ENCODE results near the gene BNIP1.

DNA sequence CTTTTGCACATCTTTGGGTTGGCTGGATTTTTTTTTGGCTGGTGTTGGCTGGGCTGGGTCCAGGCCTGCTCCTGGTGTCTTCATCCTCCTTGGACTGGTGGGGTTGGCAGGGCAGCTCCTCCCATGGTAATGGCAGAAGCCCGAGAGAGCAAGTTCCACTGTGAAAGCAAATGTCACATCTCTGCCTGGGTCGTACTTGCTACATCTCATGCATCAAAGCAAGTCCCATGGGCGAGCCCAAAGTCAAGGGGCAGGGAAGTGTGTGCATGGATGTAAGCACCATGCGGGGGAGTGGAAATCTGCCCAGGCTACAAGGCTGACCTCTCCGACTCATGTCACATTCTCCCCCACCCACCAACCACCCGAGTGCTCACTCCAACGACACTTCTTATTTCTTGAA lies 64.0 kb downstream of the BNIP1 start:
- TF ChIP-seq, protein P1, sequence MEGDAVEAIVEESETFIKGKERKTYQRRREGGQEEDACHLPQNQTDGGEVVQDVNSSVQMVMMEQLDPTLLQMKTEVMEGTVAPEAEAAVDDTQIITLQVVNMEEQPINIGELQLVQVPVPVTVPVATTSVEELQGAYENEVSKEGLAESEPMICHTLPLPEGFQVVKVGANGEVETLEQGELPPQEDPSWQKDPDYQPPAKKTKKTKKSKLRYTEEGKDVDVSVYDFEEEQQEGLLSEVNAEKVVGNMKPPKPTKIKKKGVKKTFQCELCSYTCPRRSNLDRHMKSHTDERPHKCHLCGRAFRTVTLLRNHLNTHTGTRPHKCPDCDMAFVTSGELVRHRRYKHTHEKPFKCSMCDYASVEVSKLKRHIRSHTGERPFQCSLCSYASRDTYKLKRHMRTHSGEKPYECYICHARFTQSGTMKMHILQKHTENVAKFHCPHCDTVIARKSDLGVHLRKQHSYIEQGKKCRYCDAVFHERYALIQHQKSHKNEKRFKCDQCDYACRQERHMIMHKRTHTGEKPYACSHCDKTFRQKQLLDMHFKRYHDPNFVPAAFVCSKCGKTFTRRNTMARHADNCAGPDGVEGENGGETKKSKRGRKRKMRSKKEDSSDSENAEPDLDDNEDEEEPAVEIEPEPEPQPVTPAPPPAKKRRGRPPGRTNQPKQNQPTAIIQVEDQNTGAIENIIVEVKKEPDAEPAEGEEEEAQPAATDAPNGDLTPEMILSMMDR (IDR thresholded peaks at IDR 0.05; ENCODE audit: low read length) = no peak
- no peak for TF ChIP-seq EZH2 (optimal IDR thresholded peaks at IDR 0.05; ENCODE audit: low read depth, low read length)
